Measurements from ENCODE around the gene PPFIBP2. TPM values are rescaled to one million over a fixed set of nuclear protein-coding genes. Genes with fewer than 3 reads are reported as not detected.
A peak's percentile ranks its signal among the peaks of the same experiment; 100 is the strongest.
"Not testable (repeated sequence)": the region's sequence is repeated elsewhere in the genome, so short reads cannot be mapped to it uniquely, and the experiment has no call there.

Gene PPFIBP2
- total RNA-seq, 1 experiment from 2014 or later: 6.5 TPM

GRCh38 chr11:7635708-7636107, 121.9 kb downstream of the PPFIBP2 start:
- DNase-seq (ENCODE audit: low read depth): no peak

GRCh38 chr11:7636350-7636749, 122.6 kb downstream of the PPFIBP2 start:
- no peak for DNase-seq (ENCODE audit: low read depth)

GRCh38 chr11:7637447-7638157, 123.8 kb downstream of the PPFIBP2 start:
- DNase-seq (ENCODE audit: low read depth): no peak

- no peak for DNase-seq (ENCODE audit: low read depth)
Measured at GRCh38 chr11:7638710-7639642, 125.2 kb downstream of the PPFIBP2 start.

- DNase-seq (ENCODE audit: low read depth): no peak
Measured at GRCh38 chr11:7639643-7640025, 125.8 kb downstream of the PPFIBP2 start.

GRCh38 chr11:7640816-7641215, 127.0 kb downstream of the PPFIBP2 start:
- no peak for DNase-seq (ENCODE audit: low read depth)

GRCh38 chr11:7642747-7643146, 128.9 kb downstream of the PPFIBP2 start:
- no peak for DNase-seq (ENCODE audit: low read depth)

- no peak for DNase-seq (ENCODE audit: low read depth)
Measured at GRCh38 chr11:7643314-7643713, 129.5 kb downstream of the PPFIBP2 start.

GRCh38 chr11:7645206-7645605, 131.4 kb downstream of the PPFIBP2 start:
- DNase-seq (ENCODE audit: low read depth): no peak

GRCh38 chr11:7646866-7647265, 133.1 kb downstream of the PPFIBP2 start:
- DNase-seq (ENCODE audit: low read depth): no peak

GRCh38 chr11:7648264-7648663, 134.5 kb downstream of the PPFIBP2 start:
- no peak for DNase-seq (ENCODE audit: low read depth)

GRCh38 chr11:7651140-7651551, 137.3 kb downstream of the PPFIBP2 start:
- peak; percentile 74 for DNase-seq (ENCODE audit: low read depth)

GRCh38 chr11:7651700-7652099, 137.9 kb downstream of the PPFIBP2 start:
- DNase-seq (ENCODE audit: low read depth): no peak

- no peak for DNase-seq (ENCODE audit: low read depth)
Measured at GRCh38 chr11:7654195-7654705, 140.5 kb downstream of the PPFIBP2 start.

- DNase-seq (ENCODE audit: low read depth): no peak
Measured at GRCh38 chr11:7655253-7656217, 141.7 kb downstream of the PPFIBP2 start.

- DNase-seq (ENCODE audit: low read depth): no peak
Measured at GRCh38 chr11:7656704-7657103, 142.9 kb downstream of the PPFIBP2 start.

GRCh38 chr11:7657306-7658025, 143.7 kb downstream of the PPFIBP2 start:
- DNase-seq (ENCODE audit: low read depth): peak; percentile 16

GRCh38 chr11:7663531-7663930, 149.7 kb downstream of the PPFIBP2 start:
- not testable (repeated sequence) for DNase-seq (ENCODE audit: low read depth)

- no peak for DNase-seq (ENCODE audit: low read depth)
Measured at GRCh38 chr11:7664867-7665266, 151.1 kb downstream of the PPFIBP2 start.

GRCh38 chr11:7665473-7666291, 151.9 kb downstream of the PPFIBP2 start:
- DNase-seq (ENCODE audit: low read depth): peak; percentile 37

Measured in RPMI7951 (cell line).